ENCODE measurements around the gene PITPNM3.

PITPNM3 gene

DNA sequence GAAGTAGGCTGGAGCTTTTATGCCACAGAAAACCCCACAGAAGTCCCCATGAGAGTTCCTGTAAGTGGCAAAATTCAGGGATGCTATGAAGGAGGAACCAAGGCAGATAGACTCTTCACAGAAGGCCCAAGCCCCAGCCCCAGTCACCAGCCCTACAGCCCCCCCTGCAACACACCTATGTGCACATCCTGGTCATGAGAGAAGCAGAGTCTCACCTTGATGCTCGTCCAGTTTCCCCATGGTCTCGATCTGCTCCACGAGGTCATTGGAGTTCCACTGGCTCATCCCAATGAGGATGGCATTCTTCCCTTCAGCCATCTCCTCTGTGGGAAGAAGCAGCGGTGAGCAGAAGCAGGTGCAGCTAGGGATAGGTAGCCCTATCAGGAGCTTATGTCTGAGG lies 31.2 kb downstream of the PITPNM3 start:
- DNase-seq: no peak

DNA sequence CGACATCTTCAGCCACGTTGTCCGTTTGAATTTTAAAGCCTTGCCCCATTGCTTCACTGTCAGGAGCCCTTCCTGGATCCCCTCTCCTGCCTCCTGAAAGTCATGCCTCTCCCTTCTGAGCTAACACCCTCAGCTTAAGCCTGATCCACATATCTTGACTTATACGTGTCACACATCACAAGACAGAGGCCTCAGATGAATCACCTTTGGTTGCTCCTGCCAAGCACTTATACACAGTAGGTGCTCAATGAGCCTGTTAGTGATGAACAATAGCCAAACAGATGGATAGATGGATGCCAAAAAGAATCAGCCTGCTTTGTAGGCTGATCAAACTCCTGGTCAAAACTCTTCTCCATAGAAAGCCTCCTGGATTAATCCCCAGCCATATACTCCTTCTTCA lies 31.8 kb downstream of the PITPNM3 start:
- DNase-seq: no peak

DNA sequence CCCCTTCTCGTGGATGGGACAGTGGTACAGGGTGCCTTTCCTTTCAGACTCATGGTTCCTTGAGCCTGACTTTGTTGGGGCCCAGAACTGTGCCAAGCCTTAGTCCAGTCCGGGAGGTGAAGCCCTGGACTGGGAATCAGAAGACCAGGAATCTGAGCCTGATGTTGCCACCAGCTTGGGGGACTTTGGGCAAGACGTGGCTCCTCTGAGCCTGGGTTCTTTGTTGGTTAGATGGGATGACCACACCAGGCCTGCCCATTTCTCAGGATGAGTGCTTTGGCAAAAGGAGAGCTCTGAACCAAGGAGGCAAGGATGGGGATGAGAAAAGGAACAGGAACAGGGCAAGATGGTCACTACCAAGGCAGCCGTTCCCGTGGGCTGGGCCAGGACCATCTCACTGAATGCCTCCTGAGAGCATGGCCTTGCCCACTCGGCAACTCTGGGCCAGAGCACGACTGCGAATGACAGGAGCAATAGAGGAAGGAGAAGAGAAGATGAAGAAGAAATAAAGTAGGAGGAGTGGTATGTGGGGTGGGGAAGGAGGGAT lies 32.5 kb downstream of the PITPNM3 start:
- no peak for DNase-seq

DNA sequence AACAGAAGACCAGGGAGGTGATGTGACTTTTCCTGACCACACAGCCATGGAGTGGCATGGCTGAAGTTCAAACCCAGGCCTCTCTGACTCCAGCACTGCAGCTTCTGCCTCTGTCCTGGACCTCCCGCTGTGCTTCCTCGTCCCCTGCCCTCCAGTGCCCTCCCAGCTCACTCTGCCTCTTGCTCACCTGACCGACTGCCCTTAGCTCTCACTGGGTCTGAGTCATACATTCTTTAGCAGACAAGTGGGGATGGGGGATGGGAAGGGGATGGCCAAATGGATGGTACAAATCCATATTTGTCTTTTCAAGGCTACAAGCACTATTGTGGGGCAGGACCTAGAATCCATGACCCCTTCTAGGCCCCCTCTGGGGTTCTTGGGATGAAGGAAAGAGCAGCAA lies 33.0 kb downstream of the PITPNM3 start:
- no peak for DNase-seq

DNA sequence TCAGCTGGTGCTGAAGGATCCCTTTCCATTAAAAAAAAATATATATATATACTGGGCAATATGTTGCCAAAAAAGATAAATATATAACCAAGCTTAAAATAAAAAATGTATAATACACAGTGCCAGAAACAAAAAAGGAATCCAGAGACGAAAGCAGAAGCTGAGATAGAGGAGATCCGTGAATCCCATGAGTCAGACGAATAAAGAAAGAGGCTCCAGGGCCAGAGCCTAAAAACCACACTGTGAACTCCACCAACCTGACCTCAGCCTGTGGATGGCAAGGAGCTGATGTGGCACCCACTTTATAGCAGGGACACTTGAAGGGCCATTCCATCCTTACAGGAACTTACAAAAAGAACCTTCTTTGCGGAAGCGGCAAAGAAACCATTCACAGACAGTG lies 34.8 kb downstream of the PITPNM3 start:
- DNase-seq: no peak

DNA sequence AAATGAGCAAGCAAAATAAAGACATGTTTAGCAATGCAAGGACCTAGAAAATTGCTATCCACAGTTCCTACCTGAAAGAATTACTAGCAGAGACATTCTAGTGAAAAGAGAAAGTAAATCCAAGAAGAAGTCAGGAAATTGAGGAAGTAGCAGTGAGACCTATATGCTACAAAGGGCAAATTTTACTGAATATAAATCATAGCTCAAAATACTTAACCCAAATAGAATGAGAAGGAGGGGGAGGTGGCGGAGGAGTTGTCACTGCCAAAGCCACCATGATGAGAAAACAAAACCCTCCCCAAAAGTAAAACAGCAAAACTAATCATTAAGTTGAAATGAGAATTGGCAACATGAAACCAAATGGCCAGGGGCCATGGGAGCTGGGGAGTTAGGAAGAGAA lies 39.3 kb downstream of the PITPNM3 start:
- no peak for DNase-seq

DNA sequence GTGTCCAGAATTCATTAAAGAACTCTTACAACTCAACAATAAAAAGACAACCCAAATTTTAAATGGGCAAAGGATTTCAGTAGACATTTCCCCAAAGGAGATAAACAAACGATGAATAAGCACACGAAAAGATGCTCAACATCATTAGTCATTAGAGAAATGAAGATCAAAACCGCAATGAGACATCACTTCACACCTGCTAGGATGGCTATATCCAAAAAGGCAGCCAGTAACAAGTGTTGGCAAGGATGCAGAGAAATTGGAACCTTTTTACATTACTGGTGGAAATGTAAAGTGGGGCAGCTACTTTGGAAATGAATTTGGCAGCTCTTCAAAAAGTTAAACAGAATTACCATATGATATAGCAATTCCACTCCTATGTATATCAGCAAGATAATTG lies 42.0 kb downstream of the PITPNM3 start:
- no peak for DNase-seq

DNA sequence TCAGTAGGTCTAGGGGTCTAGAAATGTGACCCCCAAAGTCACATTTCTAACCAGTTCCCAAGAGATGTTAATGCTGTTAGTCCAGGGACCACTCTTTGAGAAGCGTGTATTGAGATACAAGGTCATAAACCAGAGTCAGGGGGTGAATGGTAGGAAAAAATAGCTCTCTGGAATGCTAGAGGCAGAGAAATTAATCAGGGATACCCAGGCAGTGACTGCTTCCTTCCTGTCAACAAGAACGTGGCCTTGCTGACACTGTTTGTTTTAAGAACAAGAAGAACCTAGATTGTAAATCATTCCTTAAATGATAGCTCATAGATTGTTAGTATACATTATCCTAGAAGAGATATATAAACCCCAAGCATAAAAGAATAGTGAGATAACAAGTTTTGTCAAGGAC lies 43.8 kb downstream of the PITPNM3 start:
- no peak for DNase-seq

DNA sequence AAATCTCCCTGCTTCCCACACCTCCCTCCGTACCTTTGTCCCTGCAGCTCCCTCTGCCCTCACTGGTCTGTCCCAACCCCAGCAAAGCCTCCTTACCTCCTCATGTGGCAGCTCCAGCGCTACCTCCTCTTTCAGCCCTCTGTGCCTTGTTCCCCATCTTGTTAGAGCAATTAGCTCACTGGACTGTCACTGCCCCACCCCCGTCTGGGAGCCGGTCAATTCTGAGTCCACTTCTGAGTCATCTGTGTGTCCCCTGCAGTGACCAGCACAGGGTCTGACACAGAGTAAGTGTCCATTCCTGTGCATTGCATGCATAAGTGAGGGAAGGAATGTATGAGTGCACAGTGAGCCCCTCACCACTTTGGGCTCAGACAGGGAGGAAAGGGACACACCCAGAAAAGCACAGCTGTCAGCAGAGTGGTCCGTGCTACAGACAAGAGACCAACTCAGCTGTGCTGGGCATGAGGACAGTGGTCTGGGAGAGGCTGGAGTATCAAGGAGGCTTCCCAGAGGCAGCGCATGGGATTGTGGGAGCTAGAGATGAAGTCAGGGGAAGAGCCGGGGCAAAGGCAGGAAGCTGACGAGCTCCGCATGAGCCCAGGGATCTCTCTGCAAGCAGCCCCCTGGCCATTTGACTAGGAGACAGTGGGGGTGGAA lies 45.9 kb downstream of the PITPNM3 start:
- DNase-seq: no peak

DNA sequence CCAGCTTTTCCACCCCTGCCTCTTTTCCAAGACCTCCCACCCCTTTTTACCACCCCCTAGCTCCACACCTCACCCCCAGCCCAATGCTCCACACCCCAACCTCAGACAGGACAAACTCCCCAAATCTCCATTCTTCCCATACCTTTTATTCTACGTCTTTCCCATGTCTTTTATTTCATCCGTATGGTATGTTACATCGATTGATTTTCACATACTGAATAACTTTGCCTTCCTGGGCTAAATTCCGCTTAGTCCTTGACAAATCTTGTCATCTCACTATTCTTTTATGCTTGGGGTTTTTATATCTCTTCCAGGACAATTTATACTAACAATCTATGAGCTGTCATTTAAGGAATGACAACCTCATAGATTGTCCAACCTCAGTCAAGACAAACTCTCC lies 46.4 kb downstream of the PITPNM3 start:
- DNase-seq: no peak

DNA sequence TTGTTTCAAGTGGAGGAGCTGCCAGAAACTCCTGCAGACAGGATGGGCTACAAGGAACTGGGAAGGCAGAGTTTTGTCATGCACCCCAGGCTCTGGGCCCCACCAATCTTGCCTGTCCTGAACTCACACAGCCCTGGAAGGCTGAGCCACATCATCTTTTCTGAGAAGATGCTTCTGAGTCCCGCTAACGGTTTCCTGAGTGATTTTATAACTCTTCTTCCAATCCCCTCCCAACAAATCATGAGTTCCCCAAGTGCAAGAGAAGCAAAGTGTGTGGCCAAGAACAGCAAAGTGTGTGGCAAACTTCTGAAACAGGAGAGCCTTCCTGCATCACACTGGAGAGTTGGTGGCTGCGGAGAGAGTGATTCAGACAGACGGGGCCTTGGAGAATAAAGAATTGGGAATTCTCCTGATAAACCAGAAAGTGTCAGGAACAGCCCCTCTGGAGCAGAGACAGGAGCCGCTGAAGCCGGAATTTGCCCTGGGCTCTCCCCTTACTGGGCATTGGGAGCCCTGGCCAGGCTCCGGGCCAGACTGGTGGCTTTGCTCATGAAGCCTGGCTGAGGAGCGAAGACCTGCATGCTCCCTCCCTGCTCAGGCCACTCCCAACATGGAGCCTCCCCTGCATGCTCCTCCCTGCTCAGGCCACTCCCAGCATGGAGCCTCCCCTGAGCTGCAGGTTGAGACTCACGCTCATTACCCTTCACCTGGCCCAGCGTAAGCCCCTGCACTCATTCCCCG lies 47.2 kb downstream of the PITPNM3 start:
- DNase-seq: no peak

DNA sequence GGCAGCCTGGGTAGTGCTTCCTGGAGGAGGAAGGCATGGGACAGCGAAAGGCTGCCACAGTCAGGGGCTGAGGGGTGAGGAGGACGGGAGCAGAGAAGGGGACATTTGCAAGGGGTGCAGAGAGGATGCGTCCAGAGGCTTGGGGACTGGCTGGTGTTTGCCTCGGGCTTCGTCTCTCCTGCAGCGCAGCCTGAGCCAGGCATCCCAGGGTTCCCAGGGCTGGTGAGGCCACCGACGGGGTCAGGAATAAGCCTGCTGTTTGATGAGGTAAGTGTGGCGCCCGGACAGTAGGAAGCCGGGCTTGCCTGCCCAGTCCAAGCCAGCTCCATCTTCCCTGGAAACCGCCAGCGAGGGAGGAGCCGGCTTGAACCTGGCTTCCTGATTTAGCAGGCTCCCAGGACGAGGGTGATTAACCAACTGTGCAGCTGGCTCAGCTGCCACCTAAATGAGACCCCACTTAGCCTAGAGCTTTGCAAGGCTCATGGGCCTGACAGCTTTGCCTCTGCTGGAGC lies 47.8 kb downstream of the PITPNM3 start:
- no peak for DNase-seq

DNA sequence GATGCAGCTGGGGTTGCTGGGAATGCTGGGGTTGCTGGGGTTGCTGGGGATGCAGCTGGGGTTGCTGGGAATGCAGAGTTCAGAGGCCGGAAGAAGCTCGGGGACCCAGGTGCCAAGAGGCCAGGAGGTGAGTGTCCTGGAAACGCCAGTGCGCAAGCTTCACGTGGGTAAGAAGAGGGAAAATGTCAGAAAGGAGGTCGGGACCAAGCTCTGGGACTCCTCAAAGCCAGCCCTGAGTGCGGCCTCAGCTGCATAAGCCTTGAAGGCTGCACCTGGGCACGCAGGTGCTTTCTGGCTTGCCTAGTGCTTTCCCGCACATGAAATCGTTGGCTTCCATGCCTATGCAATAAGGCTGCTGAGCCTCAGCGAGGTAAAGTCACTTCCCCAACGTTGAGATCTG lies 48.3 kb downstream of the PITPNM3 start:
- no peak for DNase-seq

DNA sequence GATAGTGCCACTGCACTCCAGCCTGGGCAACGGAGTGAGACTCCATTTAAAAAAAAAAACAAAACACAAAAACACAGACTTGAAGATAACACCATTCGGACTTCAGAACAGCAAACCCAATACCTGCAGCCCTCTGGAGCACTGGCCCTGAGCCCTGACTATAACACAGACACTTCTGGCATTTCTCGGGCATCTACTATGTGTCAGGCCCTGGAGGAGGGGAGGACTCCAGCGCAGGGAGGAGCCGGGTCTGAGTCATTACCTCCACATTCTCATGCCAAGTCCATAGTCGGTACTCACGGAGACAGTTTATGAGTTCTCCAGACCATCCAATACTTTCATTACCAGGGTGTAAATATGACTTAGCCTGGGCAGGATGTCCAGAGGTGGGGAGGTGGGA lies 48.8 kb downstream of the PITPNM3 start:
- DNase-seq: no peak

DNA sequence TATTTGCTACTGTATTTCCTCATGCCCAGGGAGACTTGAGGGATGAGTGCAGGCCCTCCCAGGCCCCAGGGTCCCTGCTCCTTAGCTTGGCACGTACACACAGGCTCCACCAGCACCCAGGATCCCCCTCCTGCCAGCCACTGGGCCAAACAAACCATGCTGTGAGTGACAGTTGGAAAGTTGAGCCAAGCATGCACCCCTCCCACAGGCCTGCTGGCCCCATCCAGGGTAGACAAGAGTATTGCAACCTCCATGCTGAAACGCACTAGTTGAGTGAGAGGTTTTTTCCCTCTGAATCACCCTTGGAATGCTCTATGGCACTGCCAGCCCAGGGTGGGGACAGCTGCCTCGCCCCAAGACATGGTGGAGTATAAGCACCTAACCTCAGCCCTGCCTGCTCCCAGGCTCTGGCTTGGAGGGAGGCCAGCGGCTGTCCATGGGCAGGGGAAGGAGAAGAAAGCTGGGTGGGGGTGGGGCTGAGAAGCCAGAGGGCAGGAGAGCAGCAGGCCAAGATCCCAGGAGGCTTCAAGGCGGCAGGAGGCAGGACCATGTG lies 49.6 kb downstream of the PITPNM3 start:
- no peak for DNase-seq

DNA sequence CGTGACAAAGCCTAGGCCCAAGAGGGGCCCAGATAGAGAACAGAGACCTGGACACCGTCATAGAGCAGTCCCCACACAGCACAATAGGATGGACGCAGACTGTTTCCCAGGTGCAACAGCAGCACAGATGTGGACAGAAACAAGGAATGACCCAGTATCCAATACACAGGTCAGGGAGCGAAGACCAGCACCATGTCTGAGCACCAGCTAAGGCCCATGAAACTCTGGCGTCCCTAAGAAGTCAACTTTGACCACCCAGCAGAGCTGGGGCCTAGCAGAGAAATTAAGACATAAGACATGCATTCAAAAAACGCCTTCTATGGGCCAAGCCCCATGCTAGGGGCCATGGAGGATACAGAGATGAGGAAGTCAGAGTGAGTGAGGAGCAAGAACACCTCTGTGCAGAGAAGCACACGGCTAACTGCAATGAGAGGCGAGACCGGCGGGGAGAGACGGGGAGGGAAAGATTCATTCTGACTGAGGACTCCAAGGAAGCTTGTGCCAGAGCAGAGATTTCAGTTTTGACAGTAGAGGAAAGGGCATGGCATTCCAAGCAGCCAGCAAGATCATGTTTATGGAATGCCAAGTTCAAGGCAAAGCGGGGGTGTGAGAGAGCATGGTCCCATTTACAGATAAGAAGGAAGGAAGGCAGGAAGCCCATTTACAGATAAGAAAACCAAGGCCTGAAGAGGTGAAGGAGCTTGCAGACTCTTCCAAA lies 50.8 kb downstream of the PITPNM3 start:
- no peak for DNase-seq

DNA sequence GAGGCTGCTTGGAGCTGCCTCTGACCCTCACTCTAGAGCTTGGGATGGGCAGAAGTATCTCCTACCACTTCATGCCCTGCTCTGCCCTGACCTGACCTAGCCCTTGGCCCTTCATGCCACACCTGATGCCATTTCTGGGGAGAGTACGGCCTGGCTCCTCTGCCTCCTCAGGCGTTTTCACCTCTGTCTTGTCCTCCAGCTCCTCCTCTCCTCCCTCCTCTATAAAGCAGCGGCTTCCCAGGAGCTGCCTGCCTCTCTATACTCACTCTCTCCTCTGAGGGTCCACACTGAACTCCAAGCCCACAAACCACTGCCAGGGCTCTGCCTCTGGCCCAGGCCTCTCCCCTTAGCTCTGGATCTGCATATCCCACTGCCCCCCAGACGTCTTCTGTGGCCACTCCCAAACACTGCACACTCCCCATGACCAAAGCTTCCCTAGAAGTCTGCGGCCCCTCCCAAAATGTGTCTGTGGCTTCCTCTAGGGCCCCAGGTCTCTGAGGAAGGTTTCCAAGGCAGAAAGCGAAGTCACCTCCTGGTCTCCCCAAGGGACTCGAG lies 52.6 kb downstream of the PITPNM3 start:
- no peak for DNase-seq

DNA sequence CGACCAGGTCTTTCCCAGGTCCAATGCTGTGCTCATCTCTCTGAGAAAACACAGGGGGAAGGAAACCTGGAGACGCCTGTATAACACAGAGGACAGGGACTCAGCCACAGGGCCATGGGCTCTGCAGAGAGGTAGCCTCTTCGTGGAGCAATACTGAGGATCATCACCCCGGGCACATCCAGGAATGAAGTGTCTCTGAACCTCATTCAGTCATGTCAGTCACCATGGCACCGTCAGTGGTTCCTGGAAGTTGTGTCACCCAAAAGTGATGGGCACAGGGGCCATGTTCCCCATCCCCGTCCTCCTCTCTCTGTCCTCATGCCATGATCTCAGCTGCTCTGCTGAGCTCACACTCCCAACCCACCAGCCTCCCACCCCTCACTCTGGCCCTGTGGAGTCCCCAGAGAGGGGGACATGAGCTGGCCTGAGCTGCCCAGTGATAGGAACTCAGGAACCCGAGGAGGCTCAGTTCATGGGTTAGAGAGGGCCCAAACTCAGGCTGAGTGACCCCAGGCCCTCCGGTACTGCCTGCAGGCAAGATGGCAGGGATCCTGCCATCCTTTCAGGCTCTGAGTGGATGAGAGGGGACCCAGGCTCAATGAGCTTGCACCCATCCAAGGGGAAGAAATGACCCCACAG lies 53.4 kb downstream of the PITPNM3 start:
- no peak for DNase-seq

DNA sequence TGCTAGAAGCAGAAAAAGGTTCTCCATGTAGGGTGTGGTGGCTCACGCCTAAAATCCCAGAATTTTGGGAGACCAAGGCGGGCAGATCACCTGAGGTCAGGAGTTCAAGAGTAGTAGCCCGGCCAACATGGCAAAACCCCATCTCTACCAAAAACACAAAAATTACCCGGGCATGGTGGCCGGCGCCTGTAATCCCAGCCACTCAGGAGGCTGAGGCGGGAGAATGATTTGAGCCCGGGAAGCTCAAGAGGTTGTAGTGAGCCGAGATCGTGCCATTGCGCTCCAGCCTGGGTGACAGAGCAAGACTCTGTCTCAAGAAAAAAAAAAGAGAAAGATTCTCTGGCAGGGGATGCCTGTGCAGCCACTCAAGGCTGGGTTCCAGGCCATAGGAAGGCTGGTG lies 54.2 kb downstream of the PITPNM3 start:
- no peak for DNase-seq

DNA sequence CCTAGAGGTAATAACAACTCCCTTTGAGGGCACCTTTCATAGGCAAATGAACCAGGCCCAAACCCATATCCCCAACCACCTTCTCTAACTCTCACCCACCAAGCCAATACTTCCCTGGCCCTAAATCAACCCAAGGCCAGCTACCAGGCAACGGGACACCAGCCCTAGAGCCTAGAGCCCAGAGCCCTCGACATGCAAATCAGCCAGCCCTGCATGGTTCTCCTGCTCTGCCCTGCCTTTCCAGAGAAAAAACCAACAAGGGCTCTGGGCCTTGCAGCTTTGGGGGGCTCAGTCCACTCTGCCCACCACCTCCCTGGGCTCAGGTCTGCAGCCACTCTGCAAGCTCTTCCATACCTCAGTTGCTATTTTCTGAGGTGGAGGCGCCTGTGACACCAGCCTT lies 55.0 kb downstream of the PITPNM3 start:
- no peak for DNase-seq

DNA sequence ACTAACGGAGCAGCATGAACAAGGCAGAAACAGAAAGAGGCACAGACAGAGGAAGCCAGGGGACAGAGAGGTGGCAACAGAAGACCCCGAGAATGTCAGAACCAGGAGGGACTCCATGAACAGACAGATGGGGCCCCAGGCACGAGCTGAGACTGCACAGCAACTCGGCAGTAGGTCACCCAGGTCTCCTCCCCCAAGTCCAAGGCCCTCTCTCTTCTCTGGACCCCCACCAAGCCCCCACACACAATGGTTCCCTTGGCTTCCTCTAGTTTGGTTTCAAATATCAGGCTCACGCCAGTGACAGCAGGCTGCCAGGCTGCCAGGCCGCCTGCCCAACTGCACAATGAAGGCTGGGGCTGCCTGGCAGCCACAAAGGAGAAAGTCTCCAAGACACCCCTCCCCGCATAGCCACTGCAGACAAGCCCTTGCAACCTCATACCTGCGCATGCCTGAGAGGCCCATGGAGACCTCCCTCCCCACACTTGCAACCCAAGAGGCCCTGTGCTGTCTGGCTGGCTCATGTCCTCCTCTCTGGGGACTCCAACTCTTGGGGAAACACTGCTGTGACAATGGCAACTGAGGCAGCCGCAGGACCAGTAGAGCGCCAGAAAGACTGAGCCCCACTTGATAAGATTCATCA lies 57.3 kb downstream of the PITPNM3 start:
- no peak for DNase-seq

DNA sequence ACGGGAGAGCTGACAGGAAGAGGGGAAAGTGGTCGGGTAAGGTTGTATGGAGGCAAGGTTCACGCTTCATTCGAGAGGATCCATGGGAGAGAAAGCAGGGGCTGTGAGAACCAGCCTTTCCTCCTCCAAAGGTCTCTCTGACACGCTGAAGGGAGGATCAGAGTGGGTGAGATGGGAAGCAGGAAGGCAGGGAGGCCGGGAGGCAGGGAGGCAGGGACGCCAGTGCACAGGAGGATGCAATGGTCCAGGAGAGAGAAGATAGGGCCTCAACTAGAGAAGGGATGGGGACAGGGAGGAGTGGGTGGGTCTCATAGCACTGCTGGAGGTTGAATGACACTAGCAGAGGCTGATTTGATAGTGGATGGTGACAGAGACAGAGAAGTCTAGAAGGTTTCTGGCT lies 58.0 kb downstream of the PITPNM3 start:
- no peak for DNase-seq

All from NCI-H1436 (cell line).